ENCODE data around the gene SFTPD.

GRCh38 chr10:79938728-79939406, 10.0 kb downstream of the SFTPD start:
- TF ChIP-seq EGR1 (IDR thresholded peaks at IDR 0.05; ENCODE audit: low read depth in 2 of 2) (no peak), MAX (IDR thresholded peaks at IDR 0.05) (no peak)
